ENCODE data around the gene KRT6A. TPM values are rescaled to one million over a fixed set of nuclear protein-coding genes. Genes with fewer than 3 reads are reported as not detected.

The KRT6A gene
- total and polyA plus RNA-seq, 8 donors, result 0.89 to 260 (median 11.9) TPM; not detected in 1

DNA sequence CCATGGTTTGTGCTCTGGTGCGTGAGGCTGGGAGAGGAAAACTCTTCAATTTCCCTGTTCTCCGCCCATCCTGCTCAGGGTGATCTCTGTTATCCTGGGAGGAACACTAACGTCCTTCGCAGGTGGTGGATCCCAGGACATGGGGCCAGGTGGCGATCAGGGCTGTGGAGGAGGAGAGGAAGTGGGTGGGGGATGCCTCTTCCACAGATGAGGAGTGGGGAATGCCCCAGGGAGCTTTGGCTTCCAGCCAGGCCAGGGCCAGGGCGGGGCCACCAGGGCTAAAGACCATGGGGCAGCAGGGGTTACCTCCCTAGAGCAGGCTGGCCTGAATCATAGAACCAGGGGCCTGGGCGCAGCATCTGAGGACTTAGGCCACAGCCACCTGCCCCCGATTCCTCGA lies 55.5 kb downstream of the KRT6A start:
- 62 to 80% (median 74%) methylated on average over 9 of the region's 9 CpGs for WGBS, 5 donors
- TF ChIP-seq POLR2A (IDR thresholded peaks at IDR 0.05) (no peak), EP300 (IDR thresholded peaks at IDR 0.05) (no peak)
- no peak for DNase-seq
- H3K9me3 ChIP-seq, result no peaks in the 10 kb centered on the region
- peaks cover 0 to 1% (median 0%) of the 10 kb centered on the region in 4 donors for H3K4me1 ChIP-seq
- no peak overlapping the region for H3K27ac ChIP-seq
- intact Hi-C loops (cut with DNase I; ENCODE audit: low total_unique reads), result no loop called here
- no peaks in the 10 kb centered on the region for H3K36me3 ChIP-seq
- H3K27me3 ChIP-seq, result peaks cover 0 to 36% (median 0%) of the 10 kb centered on the region in 3 donors
- H3K4me3 ChIP-seq, result no peak overlapping the region

Other genes with a start within 250 kb of the KRT6A start
- not detected for gene KRT86, start 218.6 kb downstream of the KRT6A start, total RNA-seq
- gene KRT86, start 218.6 kb downstream of the KRT6A start, polyA plus RNA-seq, result not detected
- not detected for gene KRT81, start 201.7 kb downstream of the KRT6A start, total RNA-seq
- gene KRT81, start 201.7 kb downstream of the KRT6A start, polyA plus RNA-seq, result under 1 TPM in 1 of 3 donors, not detected in 2; 0.15 TPM
- gene KRT83, start 171.9 kb downstream of the KRT6A start, total RNA-seq, result not detected
- not detected for gene KRT83, start 171.9 kb downstream of the KRT6A start, polyA plus RNA-seq
- gene KRT85, start 125.8 kb downstream of the KRT6A start, total RNA-seq, result not detected
- not detected for gene KRT85, start 125.8 kb downstream of the KRT6A start, polyA plus RNA-seq
- gene KRT84, start 107.6 kb downstream of the KRT6A start, total RNA-seq, result not detected
- gene KRT84, start 107.6 kb downstream of the KRT6A start, polyA plus RNA-seq, result not detected
- gene KRT82, start 86.9 kb downstream of the KRT6A start, total RNA-seq, result not detected
- not detected for gene KRT82, start 86.9 kb downstream of the KRT6A start, polyA plus RNA-seq
- gene KRT75, start 58.9 kb downstream of the KRT6A start, total RNA-seq, result not detected
- gene KRT75, start 58.9 kb downstream of the KRT6A start, polyA plus RNA-seq, result not detected
- under 1 TPM in 1 of 5 donors, not detected in 4; 0.55 TPM for gene KRT6B, start 41.1 kb downstream of the KRT6A start, total RNA-seq
- 1 to 10 TPM in 1 of 3 donors, under 1 TPM in 1, not detected in 1; 0.46 to 9.2 TPM for gene KRT6B, start 41.1 kb downstream of the KRT6A start, polyA plus RNA-seq
- gene KRT6C, start 19.5 kb downstream of the KRT6A start, total RNA-seq, result under 1 TPM in 1 of 5 donors, not detected in 4; 0.43 TPM
- 10 to 100 TPM in 1 of 3 donors, under 1 TPM in 1, not detected in 1; 0.31 to 12.4 TPM for gene KRT6C, start 19.5 kb downstream of the KRT6A start, polyA plus RNA-seq
- 1 to 10 TPM in 1 of 5 donors, under 1 TPM in 1, not detected in 3; 0.89 to 9.0 TPM for gene KRT5, start 27.1 kb upstream of the KRT6A start, total RNA-seq
- 1,000 to 10,000 TPM in 1 of 3 donors, 10 to 100 TPM in 1, not detected in 1; 10.2 to 2,165 TPM for gene KRT5, start 27.1 kb upstream of the KRT6A start, polyA plus RNA-seq
- not detected for gene KRT71, start 59.9 kb upstream of the KRT6A start, total RNA-seq
- gene KRT71, start 59.9 kb upstream of the KRT6A start, polyA plus RNA-seq, result not detected
- not detected for gene KRT74, start 80.6 kb upstream of the KRT6A start, total RNA-seq
- gene KRT74, start 80.6 kb upstream of the KRT6A start, polyA plus RNA-seq, result under 1 TPM in 1 of 3 donors, not detected in 2; 0.08 TPM
- gene KRT72, start 108.2 kb upstream of the KRT6A start, total RNA-seq, result not detected
- not detected for gene KRT72, start 108.2 kb upstream of the KRT6A start, polyA plus RNA-seq
- not detected for gene KRT73, start 125.3 kb upstream of the KRT6A start, total RNA-seq
- not detected for gene KRT73, start 125.3 kb upstream of the KRT6A start, polyA plus RNA-seq
- gene KRT2, start 159.0 kb upstream of the KRT6A start, total RNA-seq, result not detected
- not detected for gene KRT2, start 159.0 kb upstream of the KRT6A start, polyA plus RNA-seq
- gene KRT1, start 187.2 kb upstream of the KRT6A start, total RNA-seq, result 10 to 100 TPM in 1 of 5 donors, 1 to 10 TPM in 1, under 1 TPM in 1, not detected in 2; 0.37 to 27.8 (median 7.6) TPM
- gene KRT1, start 187.2 kb upstream of the KRT6A start, polyA plus RNA-seq, result not detected
- not detected for gene KRT77, start 210.3 kb upstream of the KRT6A start, total RNA-seq
- gene KRT77, start 210.3 kb upstream of the KRT6A start, polyA plus RNA-seq, result under 1 TPM in 1 of 3 donors, not detected in 2; 0.03 TPM

Measured in stomach (tissue), 9 donors.